AG09319 (cell line): Measurements from ENCODE around the gene ABCG8.

Experiments
- DNase-seq: peaks from one replicate; pipeline ENCODE4 v3.0.0-alpha.2; 2010; ENCODE audit warnings: low read depth; ENCODE audit errors: extremely low read depth
- TF ChIP-seq, protein P1 (sequence below): IDR thresholded peaks from 2 replicates; pipeline ENCODE4 v1.5.1; 2011; ENCODE audit warnings: low read depth, mild to moderate bottlenecking, inconsistent platforms, low read length, moderate library complexity

Gene ABCG8

DNA sequence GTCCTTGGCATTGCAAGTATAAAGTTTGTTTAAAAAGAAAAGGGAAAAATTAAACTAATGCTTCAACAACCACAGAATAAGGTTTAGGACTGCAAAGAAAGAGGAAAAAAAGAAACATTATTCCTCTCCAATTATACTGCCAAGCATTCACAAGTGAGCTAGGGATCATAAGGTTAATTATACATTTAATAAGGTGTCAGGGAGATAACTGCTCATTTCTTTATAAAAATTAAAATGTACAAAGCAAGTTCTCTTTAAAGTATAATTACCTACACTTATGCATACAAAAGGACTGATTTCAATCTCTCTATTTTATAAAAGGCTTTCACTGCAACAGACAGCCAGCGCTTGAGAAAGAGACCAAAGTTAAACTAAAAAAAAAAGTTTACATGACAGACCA, 58.1 kb downstream of the ABCG8 start:
- TF ChIP-seq, protein P1, sequence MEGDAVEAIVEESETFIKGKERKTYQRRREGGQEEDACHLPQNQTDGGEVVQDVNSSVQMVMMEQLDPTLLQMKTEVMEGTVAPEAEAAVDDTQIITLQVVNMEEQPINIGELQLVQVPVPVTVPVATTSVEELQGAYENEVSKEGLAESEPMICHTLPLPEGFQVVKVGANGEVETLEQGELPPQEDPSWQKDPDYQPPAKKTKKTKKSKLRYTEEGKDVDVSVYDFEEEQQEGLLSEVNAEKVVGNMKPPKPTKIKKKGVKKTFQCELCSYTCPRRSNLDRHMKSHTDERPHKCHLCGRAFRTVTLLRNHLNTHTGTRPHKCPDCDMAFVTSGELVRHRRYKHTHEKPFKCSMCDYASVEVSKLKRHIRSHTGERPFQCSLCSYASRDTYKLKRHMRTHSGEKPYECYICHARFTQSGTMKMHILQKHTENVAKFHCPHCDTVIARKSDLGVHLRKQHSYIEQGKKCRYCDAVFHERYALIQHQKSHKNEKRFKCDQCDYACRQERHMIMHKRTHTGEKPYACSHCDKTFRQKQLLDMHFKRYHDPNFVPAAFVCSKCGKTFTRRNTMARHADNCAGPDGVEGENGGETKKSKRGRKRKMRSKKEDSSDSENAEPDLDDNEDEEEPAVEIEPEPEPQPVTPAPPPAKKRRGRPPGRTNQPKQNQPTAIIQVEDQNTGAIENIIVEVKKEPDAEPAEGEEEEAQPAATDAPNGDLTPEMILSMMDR = no peak
- no peak for DNase-seq

DNA sequence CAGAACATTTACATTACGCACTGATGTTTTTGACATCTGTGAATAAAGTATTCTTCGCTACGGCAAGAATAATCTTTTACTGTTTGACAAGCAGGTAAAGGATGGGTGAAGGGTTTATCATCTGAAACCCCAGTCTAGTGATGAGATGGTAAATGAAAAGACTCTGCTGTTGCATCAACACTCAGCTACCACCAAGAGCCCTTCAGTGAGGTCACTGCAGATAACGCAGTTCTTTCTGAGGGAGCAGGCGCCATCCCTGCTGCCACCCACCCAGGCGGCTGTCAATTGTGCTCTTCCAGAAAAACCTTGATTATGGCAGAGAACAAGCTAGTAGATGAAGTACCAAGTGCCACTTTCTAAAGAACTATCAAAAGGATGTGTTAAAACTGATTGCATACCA, 58.7 kb downstream of the ABCG8 start:
- TF ChIP-seq, protein P1 = no peak
- no peak for DNase-seq

DNA sequence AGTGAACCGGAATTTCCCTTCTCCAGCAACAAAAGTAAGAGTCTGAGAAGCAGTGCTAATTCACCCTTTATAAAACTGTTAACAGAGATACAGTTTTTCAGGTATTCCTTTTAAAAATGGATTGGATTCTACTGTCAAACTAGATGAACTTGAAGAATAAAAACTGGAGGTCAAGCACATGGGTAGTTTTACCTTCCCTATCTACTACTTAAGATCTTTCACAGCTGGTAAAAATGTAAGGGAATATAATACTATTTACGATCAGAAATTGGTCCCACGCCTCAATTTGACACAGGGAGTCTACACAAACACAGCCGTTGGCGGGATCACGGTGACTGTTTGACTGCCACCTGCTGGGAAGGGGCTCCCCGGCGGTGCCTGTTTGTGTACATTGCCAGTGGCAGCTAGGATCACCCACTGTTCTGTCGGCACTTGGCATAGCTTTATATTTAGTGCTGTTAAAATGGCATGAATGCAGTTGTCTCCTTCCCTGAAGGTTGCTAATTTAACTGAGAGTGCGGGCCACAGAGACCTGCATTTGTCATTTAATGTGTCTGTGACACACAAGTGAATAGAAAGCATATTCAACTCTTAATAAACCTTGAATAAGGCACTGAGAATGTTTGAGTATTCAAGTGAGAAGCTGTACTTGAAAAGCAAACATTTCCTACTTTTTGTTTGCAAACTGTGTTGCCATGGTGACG, 59.5 kb downstream of the ABCG8 start:
- TF ChIP-seq, protein P1 = peak; percentile 15
- no peak for DNase-seq

DNA sequence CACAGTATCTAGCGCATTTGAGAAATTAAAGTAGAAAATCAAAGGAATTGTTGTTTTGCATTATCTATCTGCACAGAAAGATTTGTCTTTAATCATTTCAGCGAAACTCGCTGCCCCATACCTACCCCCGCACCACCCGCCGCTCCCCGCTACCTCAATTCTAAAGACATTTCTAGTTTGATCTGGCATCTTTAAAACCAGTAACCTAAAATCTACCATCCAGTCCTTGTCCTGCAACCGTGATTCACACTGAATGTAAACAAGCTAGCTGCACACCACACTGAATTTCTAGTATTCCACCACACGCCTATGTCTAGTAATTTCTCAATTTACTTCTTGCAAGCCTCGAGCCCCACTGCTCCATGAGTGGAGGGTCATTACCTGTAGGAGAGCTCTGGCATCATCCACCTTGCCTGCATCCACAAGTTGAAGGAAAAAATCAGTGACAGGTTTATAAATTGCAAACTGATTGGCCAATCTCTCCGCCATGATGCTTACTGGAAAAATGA, 60.1 kb downstream of the ABCG8 start:
- TF ChIP-seq, protein P1 = no peak
- DNase-seq = no peak

DNA sequence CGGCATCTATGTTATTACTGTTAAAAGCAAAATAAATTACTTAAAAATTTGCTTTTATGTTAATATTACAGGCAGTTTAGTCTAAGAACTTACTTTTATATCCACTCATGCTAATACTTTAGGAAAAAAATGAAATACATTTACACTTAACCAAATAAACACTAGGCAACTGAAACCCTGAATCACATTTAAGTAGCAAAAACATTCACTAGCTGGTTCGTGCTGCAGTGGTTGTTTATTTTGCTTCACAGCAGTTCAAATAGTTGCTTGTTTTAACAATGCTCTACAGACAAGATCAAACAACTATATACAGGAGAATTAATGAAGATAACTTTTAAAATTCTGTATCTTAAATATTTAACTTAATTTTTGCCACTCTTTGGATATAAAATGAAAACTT, 60.8 kb downstream of the ABCG8 start:
- TF ChIP-seq, protein P1 = no peak
- DNase-seq = no peak

DNA sequence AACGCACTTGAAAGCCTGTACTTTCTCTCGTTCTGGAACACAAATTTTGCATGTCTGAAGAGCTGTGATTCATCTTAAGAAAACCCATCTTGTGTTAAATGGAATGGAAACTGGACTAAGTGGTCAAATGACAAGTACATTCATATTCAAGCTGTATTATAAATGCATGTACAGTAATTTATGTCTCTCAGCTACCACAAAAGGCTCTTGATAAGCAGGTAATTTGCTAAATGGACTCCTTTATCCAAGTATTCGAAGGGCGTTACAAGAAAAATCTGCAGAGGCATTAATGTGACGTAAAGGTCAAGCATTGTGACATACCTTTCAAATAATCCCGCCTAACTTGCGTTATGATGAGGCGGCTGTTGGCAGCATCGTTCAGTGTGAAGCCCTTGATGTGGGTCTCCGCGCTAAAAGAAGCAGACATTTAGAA, 66.6 kb downstream of the ABCG8 start:
- TF ChIP-seq, protein P1 = no peak
- DNase-seq = no peak

DNA sequence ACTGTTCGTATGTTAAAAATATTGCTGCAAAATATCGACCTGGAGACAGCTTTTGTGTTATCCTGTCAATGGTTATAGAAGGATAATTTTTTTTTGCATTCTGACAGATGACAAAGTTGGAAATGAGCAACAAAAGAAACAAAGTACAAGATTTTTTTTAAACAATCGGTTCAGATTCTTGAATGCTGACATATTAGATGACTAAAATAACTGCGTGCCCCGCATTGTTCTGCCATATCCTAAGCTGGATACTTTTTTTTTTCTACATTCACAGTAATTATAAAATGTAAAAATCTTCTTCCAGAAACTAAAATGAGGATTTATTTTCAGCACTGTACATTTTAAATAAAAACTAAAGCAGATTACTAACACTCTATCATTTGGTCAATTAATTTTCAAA, 67.1 kb downstream of the ABCG8 start:
- DNase-seq = no peak
- TF ChIP-seq, protein P1 = no peak
